OCI-LY7 (cell line): ENCODE data around the gene CHI3L2. TPM values are rescaled to one million over a fixed set of nuclear protein-coding genes. Genes with fewer than 3 reads are reported as not detected.

Experiments used
- BruUV-seq: library from RNA; stranded (reverse); fragments of 400-500 nt; replicated peaks from 2 replicates; lab custom pipeline; 2021; lab: Mats Ljungman, UMichigan
- CTCF ChIA-PET: fragments of 300-600 bp; sonication (Branson Sonifier 250); formaldehyde crosslinking; loops from one replicate; lab custom pipeline; 2022; ENCODE audit warnings: antibody characterized with exemption; ENCODE audit not compliant: unreplicated experiment; lab: Charles Lee
- POLR2A ChIA-PET: fragments of 300-600 bp; sonication (Branson Sonifier 250); formaldehyde crosslinking; loops from one replicate; lab custom pipeline; 2022; ENCODE audit warnings: antibody characterized with exemption; lab: Charles Lee
- DNase-seq: peaks from one replicate; pipeline ENCODE4 v3.0.0-alpha.2; 2015; ENCODE audit warnings: low spot score
- H2AFZ ChIP-seq: fragments of 200-600 bp; sonication (generic), shearing (Covaris generic); 2 replicates; pipeline ENCODE4 v1.6.1; 2014; ENCODE audit warnings: mild to moderate bottlenecking, antibody characterized with exemption, low read length, moderate library complexity
- H3K27ac ChIP-seq: fragments of 200-600 bp; sonication (generic); 2 replicates; pipeline ENCODE4 v1.5.1; 2014; ENCODE audit warnings: mixed run types, low read depth, mild to moderate bottlenecking, moderate library complexity, low read length, inconsistent platforms; ENCODE audit not compliant: poor library complexity, severe bottlenecking
- H3K36me3 ChIP-seq: fragments of 200-600 bp; sonication (generic); 2 replicates; pipeline ENCODE4 v1.6.1; 2014; ENCODE audit warnings: mild to moderate bottlenecking, antibody characterized with exemption, low read length, moderate library complexity, mixed read lengths; ENCODE audit not compliant: insufficient read depth
- H3K4me1 ChIP-seq: fragments of 200-600 bp; sonication (generic); 2 replicates; pipeline ENCODE4 v1.5.1; 2014; ENCODE audit warnings: mild to moderate bottlenecking, low read length; ENCODE audit not compliant: insufficient read depth, poor library complexity, severe bottlenecking
- H3K4me2 ChIP-seq: fragments of 200-600 bp; sonication (generic); 2 replicates; pipeline ENCODE4 v1.6.1; 2014; ENCODE audit warnings: mild to moderate bottlenecking, low read length
- H3K4me3 ChIP-seq: fragments of 200-600 bp; sonication (generic); 2 replicates; pipeline ENCODE4 v1.5.1; 2014; ENCODE audit warnings: mild to moderate bottlenecking, low read depth, low read length; ENCODE audit not compliant: poor library complexity, severe bottlenecking
- H3K79me2 ChIP-seq: fragments of 200-600 bp; sonication (generic); 2 replicates; pipeline ENCODE4 v1.6.1; 2016; ENCODE audit warnings: low read depth, mild to moderate bottlenecking, low read length, moderate library complexity, mixed read lengths; ENCODE audit not compliant: insufficient read depth
- H3K9me2 ChIP-seq: fragments of 200-600 bp; sonication (generic); 2 replicates; pipeline ENCODE4 v1.6.1; 2016; ENCODE audit warnings: mild to moderate bottlenecking, low read length, mixed read lengths; ENCODE audit not compliant: insufficient read depth
- H3K9me3 ChIP-seq: fragments of 200-600 bp; sonication (generic); 2 replicates; pipeline ENCODE4 v1.6.1; 2014; ENCODE audit warnings: mild to moderate bottlenecking, mixed run types, low read length, mixed read lengths
- H4K20me1 ChIP-seq: fragments of 200-600 bp; sonication (generic); 2 replicates; pipeline ENCODE4 v1.6.1; 2014; ENCODE audit warnings: mild to moderate bottlenecking, antibody characterized with exemption, low read length, moderate library complexity, mixed read lengths; ENCODE audit not compliant: insufficient read depth
- CTCF ChIP-seq: fragments of 200-600 bp; sonication (generic); conservative IDR thresholded peaks from 2 replicates; pipeline ENCODE4 v1.5.1; 2014; ENCODE audit warnings: mild to moderate bottlenecking, antibody characterized with exemption, low read length, moderate library complexity, mixed read lengths
- EZH2phosphoT487 ChIP-seq: fragments of 200-600 bp; sonication (generic); IDR thresholded peaks from 2 replicates; pipeline ENCODE4 v1.6.1; 2018; ENCODE audit warnings: low read depth, borderline replicate concordance, mild to moderate bottlenecking, mixed run types, antibody characterized with exemption, low read length, moderate library complexity, mixed read lengths
- intact Hi-C: fragments of 100-400 bp; cut with micrococcal nuclease; formaldehyde crosslinking; loops from one replicate; pipeline ENCODE4 v1.10.0; 2022; ENCODE audit not compliant: unreplicated experiment
- total RNA-seq, 2 experiments: library from RNA; depleted of rRNA in 1 of 2; stranded (reverse); fragments of >200 nt in 1 of 2; shearing (Covaris generic) in 1 of 2; gene quantifications; 2 replicates each; pipeline ENCODE4 v1.2.3, GENCODE V29; 2014 to 2022

CHI3L2 gene
- total RNA-seq, 2 experiments from 2014 or later: 37.1 to 88.7 TPM

- Histone ChIP-seq H3K9me2 (no peaks in the 10 kb centered on the region), H3K79me2 (no peaks in the 10 kb centered on the region; the same call in 1 of the 2 replicates), H4K20me1 (no peaks in the 10 kb centered on the region), H3K4me1 (peaks cover 15% of the 10 kb centered on the region), H3K27ac (no peak overlapping the region), H3K4me2 (no peak overlapping the region), H2AFZ (no peak overlapping the region), H3K36me3 (peaks cover 37% of the 10 kb centered on the region), H3K9me3 (no peaks in the 10 kb centered on the region), H3K4me3 (no peak overlapping the region)
- ChIA-PET CTCF (no interaction called here), POLR2A (no interaction called here)
- DNase-seq: no peak
- no peak for TF ChIP-seq EZH2phosphoT487
- TF ChIP-seq CTCF: no peak
- no TSS peak for BruUV-seq
- intact Hi-C loops: no loop called here
These were observed 7.4 kb downstream of the CHI3L2 start for GRCh38 chr1:111234866-111235265.

GRCh38 chr1:111236379-111236778 lies 8.9 kb downstream of the CHI3L2 start:
- no TSS peak for BruUV-seq
- POLR2A ChIA-PET: interaction anchor here (0.6 kb wide), 2 partner anchors 8 to 454 kb away, joined by 3 read pairs; no protein-coding TSS in a partner anchor
- Histone ChIP-seq H3K36me3 (peaks cover 43% of the 10 kb centered on the region), H3K9me3 (no peaks in the 10 kb centered on the region), H3K27ac (no peak overlapping the region), H4K20me1 (no peaks in the 10 kb centered on the region), H3K79me2 (no peaks in the 10 kb centered on the region), H2AFZ (no peak overlapping the region), H3K4me3 (no peak overlapping the region), H3K4me1 (peaks cover 6% of the 10 kb centered on the region), H3K4me2 (no peak overlapping the region), H3K9me2 (no peaks in the 10 kb centered on the region)
- DNase-seq: no peak
- CTCF ChIA-PET: no interaction called here
- no peak for TF ChIP-seq CTCF
- no peak for TF ChIP-seq EZH2phosphoT487
- intact Hi-C loops: no loop called here

- Histone ChIP-seq H3K4me1 (peaks cover 2% of the 10 kb centered on the region), H3K4me2 (no peak overlapping the region), H3K79me2 (no peaks in the 10 kb centered on the region), H4K20me1 (no peaks in the 10 kb centered on the region), H3K27ac (no peak overlapping the region), H3K9me3 (no peaks in the 10 kb centered on the region), H2AFZ (no peak overlapping the region), H3K9me2 (no peaks in the 10 kb centered on the region), H3K4me3 (no peak overlapping the region), H3K36me3 (peaks cover 46% of the 10 kb centered on the region)
- ChIA-PET CTCF (no interaction called here), POLR2A (interaction anchor here (0.6 kb wide), 1 partner anchor 454 kb away, joined by 3 read pairs; no protein-coding TSS in a partner anchor)
- DNase-seq: no peak
- no peak for TF ChIP-seq EZH2phosphoT487
- TF ChIP-seq CTCF: no peak
- intact Hi-C loops: no loop called here
- BruUV-seq: no TSS peak
These were observed 9.3 kb downstream of the CHI3L2 start for GRCh38 chr1:111236806-111237205.
